ENCODE results near the gene MBNL2. TPM values are rescaled to one million over a fixed set of nuclear protein-coding genes. Genes with fewer than 3 reads are reported as not detected.

MBNL2 gene
- polyA plus RNA-seq, 4 donors, result 12.1 to 31.2 (median 13.2) TPM

DNA sequence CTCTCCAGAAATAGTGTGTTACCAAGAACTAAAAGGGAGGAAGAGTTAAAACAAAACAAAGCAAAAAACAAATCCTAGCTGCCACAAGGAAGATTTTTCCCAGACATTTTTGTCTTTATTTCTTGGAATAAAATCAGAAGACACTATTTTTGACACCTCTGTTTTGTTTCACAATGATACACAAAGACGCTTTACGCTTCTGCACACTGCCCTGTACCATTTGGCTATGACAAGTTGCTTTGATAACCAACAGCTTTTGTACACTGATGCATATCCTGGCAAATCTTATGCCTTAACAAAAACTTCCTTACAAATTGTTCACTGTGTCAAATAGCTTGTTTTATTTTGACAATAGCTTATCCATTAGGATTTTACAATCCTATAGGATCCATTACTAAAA lies 108.3 kb downstream of the MBNL2 start:
- 85 to 96% (median 91%) methylated on average over 2 of the region's 2 CpGs for WGBS, 3 donors
- Histone ChIP-seq H3K27me3 (ENCODE audit: control insufficient read depth in 3 of 3, insufficient read depth in 3 of 3, low read length in 3 of 3) (no peaks in the 10 kb centered on the region), H3K36me3 (ENCODE audit: control insufficient read depth in 3 of 3, insufficient read depth in 2 of 3, low read depth in 1 of 3, low read length in 3 of 3) (peaks cover 0 to 5% (median 0%) of the 10 kb centered on the region in 3 donors), H3K4me1 (ENCODE audit: control insufficient read depth in 3 of 3, insufficient read depth in 2 of 3, low read depth in 1 of 3, low read length in 2 of 3) (no peaks in the 10 kb centered on the region), H3K27ac (ENCODE audit: low read depth in 1 of 3, low read length in 2 of 3) (no peak overlapping the region), H3K4me3 (ENCODE audit: low read depth in 1 of 3, low read length in 3 of 3) (no peak overlapping the region), H3K9me3 (ENCODE audit: control insufficient read depth in 2 of 2, insufficient read depth in 1 of 2, low read depth in 1 of 2, low read length in 1 of 2) (no peaks in the 10 kb centered on the region)
- DNase-seq (no peak), FAIRE-seq (no peak)

DNA sequence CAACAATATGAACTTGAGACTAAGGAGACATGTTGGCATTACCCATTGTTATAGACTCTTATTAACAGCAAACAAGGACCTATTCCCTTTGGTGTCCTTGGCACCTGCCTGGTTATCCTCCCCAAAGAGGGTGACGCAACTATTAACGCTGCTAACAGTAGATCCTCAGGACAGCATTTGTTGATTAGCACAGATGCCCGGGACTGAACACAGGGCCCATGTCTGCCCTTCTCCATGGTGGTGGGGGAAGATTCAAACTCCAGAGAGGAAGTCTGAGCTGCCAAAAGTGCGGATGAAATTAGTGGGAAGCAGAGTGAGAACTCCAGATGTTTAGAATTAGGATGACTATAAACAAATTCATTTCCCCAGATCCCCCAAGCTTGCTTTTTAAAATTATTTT lies 110.6 kb downstream of the MBNL2 start:
- no peaks in the 10 kb centered on the region for H3K4me1 ChIP-seq (ENCODE audit: control insufficient read depth in 3 of 3, insufficient read depth in 2 of 3, low read depth in 1 of 3, low read length in 2 of 3)

DNA sequence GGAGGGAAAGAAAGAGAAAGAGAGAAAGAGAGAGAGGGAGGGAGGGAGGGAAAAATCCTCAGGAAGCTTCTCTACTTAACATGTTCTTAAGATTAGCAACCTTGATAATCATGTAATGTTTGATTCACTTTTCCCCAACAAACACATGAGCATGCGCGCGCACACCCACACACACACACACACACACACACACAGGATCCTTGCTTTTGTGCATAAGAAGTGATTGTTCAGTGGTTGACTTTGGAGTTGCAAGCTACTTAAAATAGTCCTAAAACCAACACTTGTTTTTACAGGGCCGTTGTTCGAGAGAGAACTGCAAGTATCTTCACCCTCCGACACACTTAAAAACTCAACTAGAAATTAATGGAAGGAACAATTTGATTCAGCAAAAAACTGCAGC lies 111.8 kb downstream of the MBNL2 start:
- H3K4me3 ChIP-seq (ENCODE audit: low read depth in 1 of 3, low read length in 3 of 3), result no peak overlapping the region
- no peaks in the 10 kb centered on the region for H3K4me1 ChIP-seq (ENCODE audit: control insufficient read depth in 3 of 3, insufficient read depth in 2 of 3, low read depth in 1 of 3, low read length in 2 of 3)
- no peaks in the 10 kb centered on the region for H3K27me3 ChIP-seq (ENCODE audit: control insufficient read depth in 3 of 3, insufficient read depth in 3 of 3, low read length in 3 of 3)
- no peak overlapping the region for H3K27ac ChIP-seq (ENCODE audit: low read depth in 1 of 3, low read length in 2 of 3)
- no peaks in the 10 kb centered on the region for H3K9me3 ChIP-seq (ENCODE audit: control insufficient read depth in 2 of 2, insufficient read depth in 1 of 2, low read depth in 1 of 2, low read length in 1 of 2)
- no peak for FAIRE-seq
- peaks cover 0 to 18% (median 0%) of the 10 kb centered on the region in 3 donors for H3K36me3 ChIP-seq (ENCODE audit: control insufficient read depth in 3 of 3, insufficient read depth in 2 of 3, low read depth in 1 of 3, low read length in 3 of 3)
- 87 to 96% (median 96%) methylated on average over 6 of the region's 6 CpGs for WGBS, 3 donors
- DNase-seq, result no peak

More for the DNA sequence above, 110.6 kb downstream of the MBNL2 start:
- Histone ChIP-seq H3K27ac (ENCODE audit: low read depth in 1 of 3, low read length in 2 of 3) (no peak overlapping the region), H3K36me3 (ENCODE audit: control insufficient read depth in 3 of 3, insufficient read depth in 2 of 3, low read depth in 1 of 3, low read length in 3 of 3) (peaks cover 0 to 11% (median 0%) of the 10 kb centered on the region in 3 donors), H3K27me3 (ENCODE audit: control insufficient read depth in 3 of 3, insufficient read depth in 3 of 3, low read length in 3 of 3) (no peaks in the 10 kb centered on the region), H3K4me3 (ENCODE audit: low read depth in 1 of 3, low read length in 3 of 3) (no peak overlapping the region), H3K9me3 (ENCODE audit: control insufficient read depth in 2 of 2, insufficient read depth in 1 of 2, low read depth in 1 of 2, low read length in 1 of 2) (no peaks in the 10 kb centered on the region)
- FAIRE-seq (no peak), DNase-seq (no peak)
- WGBS, 3 donors, result 69 to 95% (median 90%) methylated on average over 4 of the region's 4 CpGs

DNA sequence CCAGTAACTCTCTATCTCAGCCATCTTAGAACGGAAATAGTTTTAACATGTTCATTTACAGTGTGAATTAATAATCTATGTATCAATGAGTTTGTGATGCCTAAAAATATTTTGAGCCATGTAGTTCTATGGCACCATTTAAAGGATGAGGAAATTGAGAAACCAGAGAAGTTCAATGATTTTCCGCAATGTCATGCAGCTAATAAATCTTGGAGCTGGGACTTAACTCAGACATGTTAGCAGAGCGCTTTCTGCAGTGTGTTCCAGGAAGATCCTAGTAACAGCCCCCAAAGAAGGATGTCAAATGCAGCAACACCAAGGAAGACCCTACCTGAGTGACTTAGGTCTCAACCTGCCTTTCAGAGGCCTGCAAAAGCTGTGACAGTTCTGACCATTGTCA lies 112.6 kb downstream of the MBNL2 start:
- FAIRE-seq (no peak), DNase-seq (no peak)
- Histone ChIP-seq H3K27me3 (ENCODE audit: control insufficient read depth in 3 of 3, insufficient read depth in 3 of 3, low read length in 3 of 3) (no peaks in the 10 kb centered on the region), H3K9me3 (ENCODE audit: control insufficient read depth in 2 of 2, insufficient read depth in 1 of 2, low read depth in 1 of 2, low read length in 1 of 2) (no peaks in the 10 kb centered on the region), H3K4me1 (ENCODE audit: control insufficient read depth in 3 of 3, insufficient read depth in 2 of 3, low read depth in 1 of 3, low read length in 2 of 3) (peaks cover 2 to 6% (median 5%) of the 10 kb centered on the region in 3 donors), H3K36me3 (ENCODE audit: control insufficient read depth in 3 of 3, insufficient read depth in 2 of 3, low read depth in 1 of 3, low read length in 3 of 3) (peaks cover 0 to 24% (median 0%) of the 10 kb centered on the region in 3 donors), H3K4me3 (ENCODE audit: low read depth in 1 of 3, low read length in 3 of 3) (no peak overlapping the region), H3K27ac (ENCODE audit: low read depth in 1 of 3, low read length in 2 of 3) (peak overlapping the region in 1 of 3 donors; percentile 23)
- 96 to 100% (median 99%) methylated on average over 3 of the region's 3 CpGs for WGBS, 3 donors

DNA sequence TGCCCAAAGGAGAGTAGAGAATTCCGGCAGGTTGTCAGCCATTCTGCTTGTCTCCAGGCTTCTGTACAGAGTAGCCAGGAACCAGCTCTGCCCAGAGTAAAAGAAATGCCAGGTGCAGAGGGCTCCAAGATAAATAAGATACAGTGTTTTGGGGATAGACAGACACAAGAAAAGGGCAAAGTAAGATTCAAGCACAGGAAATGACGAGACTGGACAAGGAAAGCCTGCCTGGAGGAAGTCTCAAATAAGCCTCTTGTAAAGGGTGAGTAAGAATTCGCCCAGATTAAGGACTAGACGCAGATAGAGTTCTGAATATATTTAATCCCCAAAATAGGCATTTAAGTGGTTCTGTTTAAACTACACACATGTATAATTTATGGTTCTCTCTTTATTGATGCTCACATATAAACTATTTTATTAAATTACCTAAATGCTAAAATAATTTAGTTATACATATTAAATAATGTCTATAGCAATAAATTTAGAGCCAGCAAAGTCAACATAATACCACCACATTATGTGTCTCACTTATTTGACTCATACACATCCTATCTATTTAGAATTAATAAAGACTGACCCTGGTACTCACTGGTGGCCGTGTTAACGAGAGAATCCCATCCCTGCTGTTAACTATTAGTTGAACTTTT lies 113.5 kb downstream of the MBNL2 start:
- Histone ChIP-seq H3K4me1 (ENCODE audit: control insufficient read depth in 3 of 3, insufficient read depth in 2 of 3, low read depth in 1 of 3, low read length in 2 of 3) (peaks cover 5 to 9% (median 7%) of the 10 kb centered on the region in 3 donors), H3K27me3 (ENCODE audit: control insufficient read depth in 3 of 3, insufficient read depth in 3 of 3, low read length in 3 of 3) (no peaks in the 10 kb centered on the region), H3K4me3 (ENCODE audit: low read depth in 1 of 3, low read length in 3 of 3) (no peak overlapping the region), H3K27ac (ENCODE audit: low read depth in 1 of 3, low read length in 2 of 3) (no peak overlapping the region), H3K9me3 (ENCODE audit: control insufficient read depth in 2 of 2, insufficient read depth in 1 of 2, low read depth in 1 of 2, low read length in 1 of 2) (no peaks in the 10 kb centered on the region), H3K36me3 (ENCODE audit: control insufficient read depth in 3 of 3, insufficient read depth in 2 of 3, low read depth in 1 of 3, low read length in 3 of 3) (peaks cover 0 to 23% (median 0%) of the 10 kb centered on the region in 3 donors)
- no peak for DNase-seq
- FAIRE-seq, result no peak
- WGBS, 3 donors, result 85 to 87% (median 86%) methylated on average over 6 of the region's 6 CpGs

DNA sequence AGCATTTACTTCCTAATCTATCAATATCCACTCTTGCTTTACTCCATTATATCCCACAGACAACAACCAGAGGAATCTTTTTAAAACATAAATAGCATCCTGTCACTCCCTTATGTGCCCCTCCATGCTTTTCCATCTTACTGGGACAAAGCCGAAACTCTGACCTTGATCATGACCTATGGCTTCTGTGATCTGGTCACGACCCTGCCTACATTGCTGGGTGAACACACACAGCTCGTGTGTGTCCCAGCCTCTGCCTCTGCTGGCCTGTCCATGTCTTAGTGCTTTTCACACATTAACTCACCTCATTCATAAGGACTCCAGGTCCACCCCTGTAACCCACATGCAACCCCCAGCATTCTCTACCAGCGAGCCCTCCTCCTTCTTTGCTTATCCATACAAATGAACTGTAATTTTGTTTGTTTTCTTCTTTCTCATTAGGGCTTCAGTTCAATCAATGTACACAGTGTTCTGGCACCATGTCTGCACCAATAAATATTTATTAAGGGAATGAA lies 115.9 kb downstream of the MBNL2 start:
- no peak overlapping the region for H3K27ac ChIP-seq (ENCODE audit: low read depth in 1 of 3, low read length in 2 of 3)
- FAIRE-seq (no peak), DNase-seq (no peak)
- peaks cover 0 to 23% (median 0%) of the 10 kb centered on the region in 3 donors for H3K36me3 ChIP-seq (ENCODE audit: control insufficient read depth in 3 of 3, insufficient read depth in 2 of 3, low read depth in 1 of 3, low read length in 3 of 3)
- H3K27me3 ChIP-seq (ENCODE audit: control insufficient read depth in 3 of 3, insufficient read depth in 3 of 3, low read length in 3 of 3), result no peaks in the 10 kb centered on the region
- no peak overlapping the region for H3K4me3 ChIP-seq (ENCODE audit: low read depth in 1 of 3, low read length in 3 of 3)
- peaks cover 7 to 14% (median 8%) of the 10 kb centered on the region in 3 donors for H3K4me1 ChIP-seq (ENCODE audit: control insufficient read depth in 3 of 3, insufficient read depth in 2 of 3, low read depth in 1 of 3, low read length in 2 of 3)
- no peaks in the 10 kb centered on the region for H3K9me3 ChIP-seq (ENCODE audit: control insufficient read depth in 2 of 2, insufficient read depth in 1 of 2, low read depth in 1 of 2, low read length in 1 of 2)
- 81 to 85% (median 83%) methylated on average over 4 of the region's 4 CpGs for WGBS, 3 donors

DNA sequence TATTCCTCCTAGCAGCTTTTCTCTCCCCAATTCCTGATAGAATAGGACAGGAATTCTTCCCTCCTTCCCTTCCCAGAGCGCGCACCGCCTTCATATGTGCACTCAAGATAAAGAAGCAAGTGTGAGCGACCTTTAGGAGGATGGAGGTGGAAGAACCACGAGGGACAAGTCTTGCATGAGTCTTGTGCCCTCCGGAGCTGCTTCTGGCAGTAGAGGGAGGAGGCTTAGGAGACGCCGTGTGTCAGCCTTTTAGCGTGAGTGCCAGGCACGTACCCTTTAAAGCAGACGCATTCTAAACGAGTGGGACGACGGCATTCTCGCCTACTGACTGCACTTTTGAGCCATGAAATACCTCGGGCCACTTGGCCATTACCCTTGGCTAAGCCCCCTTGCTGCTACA lies 116.4 kb downstream of the MBNL2 start:
- H3K27ac ChIP-seq (ENCODE audit: low read depth in 1 of 3, low read length in 2 of 3), result no peak overlapping the region
- peaks cover 0 to 26% (median 0%) of the 10 kb centered on the region in 3 donors for H3K36me3 ChIP-seq (ENCODE audit: control insufficient read depth in 3 of 3, insufficient read depth in 2 of 3, low read depth in 1 of 3, low read length in 3 of 3)
- FAIRE-seq (no peak), DNase-seq (no peak)
- H3K9me3 ChIP-seq (ENCODE audit: control insufficient read depth in 2 of 2, insufficient read depth in 1 of 2, low read depth in 1 of 2, low read length in 1 of 2), result no peaks in the 10 kb centered on the region
- 88 to 93% (median 89%) methylated on average over 16 of the region's 16 CpGs for WGBS, 3 donors
- H3K27me3 ChIP-seq (ENCODE audit: control insufficient read depth in 3 of 3, insufficient read depth in 3 of 3, low read length in 3 of 3), result no peaks in the 10 kb centered on the region
- H3K4me1 ChIP-seq (ENCODE audit: control insufficient read depth in 3 of 3, insufficient read depth in 2 of 3, low read depth in 1 of 3, low read length in 2 of 3), result peaks cover 7 to 14% (median 8%) of the 10 kb centered on the region in 3 donors
- no peak overlapping the region for H3K4me3 ChIP-seq (ENCODE audit: low read depth in 1 of 3, low read length in 3 of 3)

DNA sequence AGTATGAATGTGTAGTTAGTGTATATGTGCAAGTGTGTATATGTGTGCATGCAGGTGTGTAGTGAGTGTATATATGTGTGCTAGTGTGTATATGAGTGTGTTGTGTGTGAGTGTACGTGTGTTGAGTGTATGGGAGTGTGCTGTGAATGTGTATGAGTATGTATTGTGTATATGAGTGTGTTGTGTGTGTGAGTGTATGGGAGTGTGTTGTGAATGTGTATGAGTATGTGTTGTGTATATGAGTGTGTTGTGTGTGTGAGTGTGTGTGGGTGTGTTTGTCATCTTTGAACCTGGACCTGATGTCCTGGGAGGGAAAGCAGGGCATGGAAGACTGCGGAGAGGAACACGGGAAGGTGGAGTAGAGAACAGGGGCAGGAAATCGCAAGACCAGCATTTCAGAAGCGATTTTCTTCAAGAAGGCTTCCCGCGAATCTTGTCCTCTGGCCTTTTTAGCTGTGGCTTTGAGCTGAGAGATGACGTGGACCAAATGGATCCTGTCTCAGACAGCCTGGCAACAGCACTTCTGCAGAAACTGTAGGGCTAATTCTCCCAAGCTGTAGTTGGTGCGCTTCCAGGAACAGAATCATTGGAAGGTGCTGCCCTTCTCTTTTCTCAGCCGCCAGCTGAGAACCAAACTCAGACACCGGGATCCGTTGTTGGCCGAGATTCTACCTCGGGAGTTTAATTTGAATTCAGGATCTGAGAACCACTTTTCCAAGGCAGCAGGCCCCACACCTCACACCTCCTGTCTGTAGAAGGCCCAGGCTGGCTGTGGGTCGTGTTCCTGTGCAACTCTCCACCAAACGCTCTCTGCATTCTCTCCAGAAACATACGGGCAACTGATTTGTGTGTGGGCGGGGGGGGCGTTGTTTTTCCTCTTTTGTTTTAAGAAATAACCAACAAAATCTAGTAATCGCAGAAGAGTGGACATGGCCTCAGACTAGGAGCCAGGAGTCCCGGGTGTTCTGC lies 117.2 kb downstream of the MBNL2 start:
- Histone ChIP-seq H3K27ac (ENCODE audit: low read depth in 1 of 3, low read length in 2 of 3) (peak overlapping the region; percentile 68 to 91 (median 84)), H3K27me3 (ENCODE audit: control insufficient read depth in 3 of 3, insufficient read depth in 3 of 3, low read length in 3 of 3) (no peaks in the 10 kb centered on the region), H3K4me1 (ENCODE audit: control insufficient read depth in 3 of 3, insufficient read depth in 2 of 3, low read depth in 1 of 3, low read length in 2 of 3) (peaks cover 7 to 14% (median 8%) of the 10 kb centered on the region in 3 donors), H3K36me3 (ENCODE audit: control insufficient read depth in 3 of 3, insufficient read depth in 2 of 3, low read depth in 1 of 3, low read length in 3 of 3) (peaks cover 0 to 29% (median 0%) of the 10 kb centered on the region in 3 donors), H3K4me3 (ENCODE audit: low read depth in 1 of 3, low read length in 3 of 3) (no peak overlapping the region), H3K9me3 (ENCODE audit: control insufficient read depth in 2 of 2, insufficient read depth in 1 of 2, low read depth in 1 of 2, low read length in 1 of 2) (no peaks in the 10 kb centered on the region)
- WGBS, 3 donors, result 60 to 72% (median 71%) methylated on average over 21 of the region's 21 CpGs
- peak; percentile 33 to 34 for DNase-seq
- FAIRE-seq, result no peak
